ENCODE measurements around the gene ZNF423.

DNA sequence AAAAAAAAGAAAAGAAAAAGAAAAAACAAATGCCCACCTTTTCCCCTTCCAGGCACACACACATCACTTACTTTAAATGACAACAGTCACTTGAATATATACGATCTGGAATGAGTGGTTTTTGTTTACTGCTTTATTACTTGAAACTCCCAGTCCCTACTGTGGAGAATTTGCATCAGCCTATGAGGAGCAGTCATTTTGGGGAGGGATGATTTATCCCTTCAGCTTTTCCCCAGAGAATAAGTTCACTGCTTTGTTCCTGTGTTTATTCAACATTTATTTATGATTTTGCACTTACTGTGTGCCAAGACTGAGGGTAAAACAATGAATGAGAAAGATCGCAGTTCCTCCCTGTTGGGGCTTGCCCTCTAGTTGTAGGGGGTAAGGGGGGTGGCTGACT, 4.7 kb upstream of the ZNF423 start:
- TF ChIP-seq ZNF557 (CRISPR knock-in tag; IDR thresholded peaks at IDR 0.05) (no peak), SRF (IDR thresholded peaks at IDR 0.05; ENCODE audit: low read depth, low read length) (no peak), PCBP1 (IDR thresholded peaks at IDR 0.05; ENCODE audit: borderline replicate concordance, low read depth, low read length) (no peak), POLR2A (IDR thresholded peaks at IDR 0.05; ENCODE audit: insufficient read depth in 1 of 2, low read depth in 2 of 2, low read length in 2 of 2) (no peak), EZH2 (conservative IDR thresholded peaks at IDR 0.05; ENCODE audit: low read depth, low read length) (no peak), ZNF615 (CRISPR knock-in tag; IDR thresholded peaks at IDR 0.05; ENCODE audit: borderline replicate concordance) (no peak), ZBTB21 (CRISPR knock-in tag; IDR thresholded peaks at IDR 0.05) (no peak), POLR2AphosphoS5 (IDR thresholded peaks at IDR 0.05; ENCODE audit: low read depth, low read length) (no peak), MBNL3 (CRISPR knock-in tag; conservative IDR thresholded peaks at IDR 0.05) (no peak)
- TF ChIP-seq, protein P1, sequence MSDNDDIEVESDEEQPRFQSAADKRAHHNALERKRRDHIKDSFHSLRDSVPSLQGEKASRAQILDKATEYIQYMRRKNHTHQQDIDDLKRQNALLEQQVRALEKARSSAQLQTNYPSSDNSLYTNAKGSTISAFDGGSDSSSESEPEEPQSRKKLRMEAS (IDR thresholded peaks at IDR 0.05), result no peak

Measured in HepG2 (cell line).